ENCODE measurements around the gene GMEB2. TPM values are rescaled to one million over a fixed set of nuclear protein-coding genes. Genes with fewer than 3 reads are reported as not detected.
A peak's percentile ranks its signal among the peaks of the same experiment; 100 is the strongest.

The GMEB2 gene
- total RNA-seq, 1 experiment from 2014 or later, result 14.3 TPM

DNA sequence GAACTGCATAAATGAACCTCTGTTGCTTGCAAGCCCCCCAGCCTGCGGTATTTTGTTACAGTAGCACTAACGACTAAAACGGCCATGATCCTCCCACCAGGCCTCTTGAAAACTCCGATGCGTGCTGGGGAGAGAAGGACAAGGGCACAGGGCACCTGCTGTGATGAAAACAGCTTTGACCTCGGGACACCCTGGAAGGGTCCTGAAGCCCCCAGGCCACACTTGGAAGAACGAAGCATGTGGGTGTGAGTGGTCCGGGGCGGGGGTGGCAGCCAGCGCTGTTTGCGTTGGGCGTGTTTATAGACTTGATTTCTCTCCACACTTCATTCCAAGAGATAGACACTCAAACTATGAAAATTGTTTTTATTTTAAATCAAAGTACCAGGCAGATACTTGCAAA, 39.6 kb downstream of the GMEB2 start:
- Histone ChIP-seq H4K5ac (ENCODE audit: insufficient read length, low read depth, low read length) (no peak overlapping the region), H3K27me3 (ENCODE audit: insufficient read depth, low read length) (no peaks in the 10 kb centered on the region), H3K23me2 (ENCODE audit: insufficient read length, low read depth, low read length, poor library complexity, severe bottlenecking) (no peaks in the 10 kb centered on the region), H3K9me3 (ENCODE audit: control insufficient read depth, low read depth, low read length) (no peaks in the 10 kb centered on the region), H3K14ac (ENCODE audit: insufficient read depth, low read length) (no peak overlapping the region), H2AFZ (ENCODE audit: low read length) (no peak overlapping the region), H4K91ac (ENCODE audit: insufficient read length, low read depth, low read length) (no peak overlapping the region), H2BK120ac (ENCODE audit: low read depth, low read length, poor library complexity, severe bottlenecking) (no peak overlapping the region), H2BK5ac (ENCODE audit: insufficient read length, low read length) (no peak overlapping the region), H3K9ac (ENCODE audit: extremely low read depth, insufficient read length, low read length) (no peak overlapping the region), H3K23ac (ENCODE audit: insufficient read length, low read depth, low read length) (no peak overlapping the region), H3K79me1 (ENCODE audit: insufficient read depth, low read depth, low read length, poor library complexity, severe bottlenecking) (no peaks in the 10 kb centered on the region), H3K18ac (ENCODE audit: insufficient read length, low read depth, low read length) (no peak overlapping the region), H2BK20ac (ENCODE audit: low read depth, low read length, poor library complexity, severe bottlenecking) (no peak overlapping the region), H3K79me2 (ENCODE audit: insufficient read depth, low read length) (no peaks in the 10 kb centered on the region), H2AK5ac (ENCODE audit: insufficient read length, low read length) (no peak overlapping the region), H3K4ac (ENCODE audit: low read depth, low read length) (no peak overlapping the region), H4K20me1 (ENCODE audit: control insufficient read depth, insufficient read depth, insufficient read length) (no peaks in the 10 kb centered on the region), H3K27ac (ENCODE audit: insufficient read length, low read depth, low read length) (no peak overlapping the region), H3K4me2 (ENCODE audit: insufficient read depth, insufficient read length, low read length) (no peak overlapping the region), H3K56ac (ENCODE audit: insufficient read length, low read depth, low read length) (no peak overlapping the region), H4K8ac (replicated peaks; ENCODE audit: insufficient read length, low read depth, low read length) (no peak overlapping the region), H3T11ph (ENCODE audit: low read length) (no peak overlapping the region), H2BK12ac (ENCODE audit: insufficient read length, low read depth, low read length) (no peak overlapping the region), H3K4me1 (ENCODE audit: insufficient read depth, low read length) (no peaks in the 10 kb centered on the region), H2BK15ac (ENCODE audit: low read depth, low read length) (no peak overlapping the region)
- no CpG with 5 or more reads among the region's 12 CpGs for WGBS (ENCODE audit: extremely low coverage, insufficient read length, low lambda C conversion rate)
- H3K27ac Mint-ChIP-seq, result peak overlapping the region; percentile 32 to 64 (median 59); a peak in 3 of 7 replicates
- peaks cover 11 to 15% of the 10 kb centered on the region in 2 experiments for H3K4me1 Mint-ChIP-seq
- peaks cover 2% of the 10 kb centered on the region; the same call in 1 of the 2 replicates for H3K27me3 Mint-ChIP-seq (ENCODE audit: low read depth)
- H3K4me3 Mint-ChIP-seq, result no peak overlapping the region
- H3K36me3 Mint-ChIP-seq (ENCODE audit: insufficient read depth in 1 of 3, low read depth in 3 of 3), result peaks cover 0 to 23% (median 18%) of the 10 kb centered on the region in 3 experiments
- no peak for DNase-seq
- TF ChIP-seq CTCF (conservative IDR thresholded peaks at IDR 0.05), result no peak
- no peaks in the 10 kb centered on the region for H3K9me3 Mint-ChIP-seq
